HG02970 (cell line): ENCODE measurements around the gene C1orf159.
"Not testable (repeated sequence)": the region's sequence is repeated elsewhere in the genome, so short reads cannot be mapped to it uniquely, and the experiment has no call there.

Experiments
- ATAC-seq: cut with Tn5 transposase; IDR thresholded peaks from one replicate; pipeline ENCODE4 v1.9.1; 2021; ENCODE audit warnings: mild to moderate bottlenecking, moderate library complexity, moderate number of reproducible peaks; ENCODE audit not compliant: unreplicated experiment, low FRiP score

The C1orf159 gene

DNA sequence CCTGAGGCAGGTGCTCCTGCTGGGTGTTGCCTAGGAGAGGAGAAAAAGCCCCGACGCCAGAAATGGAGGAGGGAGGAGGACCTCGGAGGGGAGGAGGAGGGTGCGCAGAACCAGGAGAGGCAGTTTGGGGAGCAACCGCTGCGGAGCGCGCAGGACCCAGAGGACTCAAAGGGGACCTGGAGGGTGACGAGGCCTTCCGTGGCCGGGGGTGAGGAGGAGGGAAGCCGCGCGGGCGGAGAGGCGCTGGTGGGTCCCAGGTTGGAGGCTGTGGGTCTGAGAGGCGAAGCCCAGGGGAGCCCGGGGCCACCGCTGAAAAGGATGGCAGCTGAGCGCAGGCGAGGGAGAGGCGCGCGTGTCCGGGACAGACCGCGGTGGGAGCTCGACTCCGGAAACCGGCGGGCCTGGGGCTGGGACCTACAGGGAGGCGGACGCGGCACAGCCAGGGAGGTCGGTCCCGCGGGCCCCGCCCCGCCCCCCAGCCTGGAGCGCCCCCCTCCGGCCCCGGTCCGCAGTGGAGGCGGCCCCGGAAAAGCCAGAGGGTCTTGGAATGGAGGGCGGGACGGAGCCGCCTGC lies 56.9 kb downstream of the C1orf159 start:
- peak; percentile 37 for ATAC-seq

DNA sequence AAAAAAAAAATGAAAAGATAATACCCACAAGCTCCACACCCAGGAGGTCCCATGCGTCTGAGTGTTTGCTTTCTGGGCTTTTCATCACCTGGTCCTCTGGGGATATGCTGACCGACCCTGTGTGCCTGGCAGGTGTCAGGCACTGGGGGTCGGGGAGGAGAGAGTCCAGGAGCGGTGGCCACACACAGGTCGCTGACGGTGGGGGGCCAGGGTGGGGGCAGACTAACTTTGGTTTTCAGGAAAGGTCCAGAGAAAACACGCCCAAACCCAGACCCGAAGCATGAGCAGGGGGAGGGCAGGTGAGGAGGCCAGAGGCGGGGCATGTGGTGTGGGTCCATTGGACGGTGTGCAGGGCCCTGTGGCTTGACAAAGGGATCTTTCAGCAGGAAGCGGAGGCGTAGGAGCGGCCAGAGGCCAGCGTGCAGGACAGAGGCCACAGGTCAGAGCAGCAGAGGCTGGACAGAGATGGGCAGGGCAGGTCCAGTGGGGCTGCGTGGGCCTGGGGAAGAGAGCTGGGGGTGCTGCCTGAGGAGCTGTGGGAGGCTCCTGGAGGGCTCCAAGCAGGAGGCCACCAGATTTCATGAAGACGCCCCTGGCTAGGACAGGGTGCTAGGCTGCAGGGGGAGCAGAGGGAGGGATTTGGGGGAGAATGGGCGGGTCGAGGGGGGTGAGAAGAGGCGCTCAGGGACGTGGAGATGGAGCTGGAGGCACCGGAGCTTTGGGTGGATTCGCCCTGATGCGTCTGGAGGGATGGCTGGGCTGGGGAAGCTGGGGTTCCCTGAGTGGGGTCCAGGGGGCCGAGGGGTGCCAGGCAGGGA lies 57.6 kb downstream of the C1orf159 start:
- no peak for ATAC-seq

DNA sequence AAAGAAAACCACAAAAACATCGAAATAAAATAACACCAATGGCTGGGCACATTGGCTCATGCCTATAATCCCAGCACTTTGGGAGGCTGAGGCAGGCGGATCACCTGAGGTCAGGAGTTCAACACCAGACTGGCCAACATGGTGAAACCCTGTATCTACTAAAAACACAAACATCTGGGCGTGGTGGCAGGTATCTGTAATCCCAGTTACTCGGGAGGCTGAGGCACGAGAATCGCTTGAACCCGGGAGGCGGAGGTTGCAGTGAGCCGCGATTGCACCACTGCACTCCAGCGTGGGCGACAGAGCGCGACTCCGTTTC lies 58.2 kb downstream of the C1orf159 start:
- not testable (repeated sequence) for ATAC-seq

DNA sequence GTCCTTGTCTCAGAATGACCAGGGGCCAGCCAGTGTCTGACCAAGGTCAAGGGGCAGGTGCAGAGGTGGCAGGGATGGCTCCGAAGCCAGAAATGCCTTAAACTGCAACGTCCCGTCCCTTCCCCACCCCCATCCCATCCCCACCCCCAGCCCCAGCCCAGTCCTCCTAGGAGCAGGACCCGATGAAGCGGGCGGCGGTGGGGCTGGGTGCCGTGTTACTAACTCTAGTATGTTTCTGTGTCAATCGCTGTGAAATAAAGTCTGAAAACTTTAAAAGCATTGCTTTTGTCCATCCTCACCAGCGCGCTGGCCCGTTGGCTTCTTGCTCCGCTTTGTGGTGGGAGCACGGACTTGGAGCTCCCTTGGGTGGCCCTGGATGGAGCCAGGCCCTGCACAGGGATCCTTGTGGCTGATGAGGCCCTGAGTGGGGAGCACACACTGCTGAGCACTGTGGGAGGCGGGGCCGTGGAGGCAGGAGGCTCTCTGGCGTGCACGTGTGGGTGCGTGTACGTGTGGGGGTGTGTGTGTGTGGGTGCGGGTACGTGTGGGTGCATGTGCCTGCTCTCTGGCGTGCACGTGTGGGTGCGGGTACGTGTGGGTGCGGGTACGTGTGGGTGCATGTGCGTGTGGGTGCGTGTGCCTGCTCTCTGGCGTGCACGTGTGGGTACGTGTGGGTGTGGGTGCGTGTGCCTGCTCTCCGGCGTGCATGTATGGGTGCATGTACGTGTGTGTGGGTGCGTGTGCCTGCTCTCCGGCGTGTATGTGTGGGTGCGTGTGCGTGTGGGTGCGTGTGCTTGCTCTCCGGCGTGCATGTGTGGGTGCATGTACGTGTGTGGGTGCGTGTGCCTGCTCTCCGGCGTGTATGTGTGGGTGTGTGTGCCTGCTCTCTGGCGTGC lies 59.8 kb downstream of the C1orf159 start:
- ATAC-seq: no peak

DNA sequence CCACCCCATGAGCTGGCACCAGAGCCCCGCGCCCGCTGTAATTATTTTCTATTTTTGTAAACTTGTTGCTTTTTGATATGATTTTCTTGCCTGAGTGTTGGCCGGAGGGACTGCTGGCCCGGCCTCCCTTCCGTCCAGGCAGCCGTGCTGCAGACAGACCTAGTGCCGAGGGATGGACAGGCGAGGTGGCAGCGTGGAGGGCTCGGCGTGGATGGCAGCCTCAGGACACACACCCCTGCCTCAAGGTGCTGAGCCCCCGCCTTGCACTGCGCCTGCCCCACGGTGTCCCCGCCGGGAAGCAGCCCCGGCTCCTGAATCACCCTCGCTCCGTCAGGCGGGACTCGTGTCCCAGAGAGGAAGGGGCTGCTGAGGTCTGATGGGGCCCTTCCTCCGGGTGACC lies 60.9 kb downstream of the C1orf159 start:
- ATAC-seq: no peak

DNA sequence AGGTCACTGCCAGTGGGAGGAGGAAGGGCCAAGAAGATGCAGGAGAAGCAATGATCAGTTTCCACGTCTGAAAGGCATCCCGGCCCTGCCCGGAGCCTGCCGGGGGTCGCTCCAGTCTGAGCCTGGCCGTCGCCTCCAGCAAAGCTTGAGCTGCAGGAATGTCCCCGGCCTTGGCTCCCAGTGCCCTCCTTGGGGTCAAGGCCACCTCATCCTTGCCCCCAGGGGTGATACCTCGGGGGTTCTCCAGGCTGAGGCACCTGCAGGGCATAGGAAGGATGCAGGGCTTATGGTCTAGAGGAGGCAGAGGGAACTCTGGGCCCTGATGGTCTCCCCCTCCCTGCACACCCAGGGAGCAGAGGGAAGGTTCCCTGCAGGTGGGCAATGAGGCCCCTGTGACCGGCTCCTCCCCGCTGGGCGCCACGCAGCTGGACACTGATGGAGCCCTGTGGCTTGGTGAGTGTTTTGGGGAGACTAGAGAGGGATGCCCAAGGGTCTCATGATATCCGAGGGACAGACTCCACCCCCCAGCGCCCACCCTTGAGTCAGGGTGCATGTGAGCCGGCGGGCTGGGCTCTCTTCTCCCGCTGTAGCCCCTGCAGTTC lies 61.7 kb downstream of the C1orf159 start:
- ATAC-seq: no peak

DNA sequence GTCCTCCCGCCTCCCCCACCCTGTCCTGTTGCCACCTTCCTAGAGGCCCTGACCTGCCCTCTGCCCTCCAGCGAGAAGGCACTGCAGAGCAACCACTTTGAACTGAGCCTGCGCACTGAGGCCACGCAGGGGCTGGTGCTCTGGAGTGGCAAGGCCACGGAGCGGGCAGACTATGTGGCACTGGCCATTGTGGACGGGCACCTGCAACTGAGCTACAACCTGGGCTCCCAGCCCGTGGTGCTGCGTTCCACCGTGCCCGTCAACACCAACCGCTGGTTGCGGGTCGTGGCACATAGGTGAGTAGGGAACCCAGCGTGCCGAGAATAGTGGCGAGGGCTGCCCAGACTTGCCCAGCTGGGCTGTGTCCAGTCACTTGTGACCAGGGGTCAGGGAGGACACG lies 62.2 kb downstream of the C1orf159 start:
- ATAC-seq: no peak

DNA sequence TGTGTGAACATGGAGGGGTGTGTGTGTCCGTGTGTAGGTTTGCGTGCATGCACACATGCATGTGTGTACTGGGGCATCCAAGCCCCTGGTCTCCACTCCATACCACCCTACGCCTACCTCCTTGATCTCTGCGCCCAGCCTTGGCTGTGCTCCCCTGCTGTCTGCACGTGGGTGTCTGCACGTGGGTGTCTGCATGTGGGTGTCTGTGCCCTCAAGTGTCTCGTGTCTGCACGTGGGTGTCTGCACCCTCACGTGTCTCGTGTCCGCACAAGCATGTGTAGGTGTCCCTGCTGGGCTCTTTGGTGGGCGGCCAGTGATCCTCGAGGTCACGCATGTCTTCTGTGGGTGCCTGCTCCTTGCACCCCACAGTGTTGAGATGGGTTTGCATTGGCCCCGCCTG lies 62.9 kb downstream of the C1orf159 start:
- no peak for ATAC-seq

DNA sequence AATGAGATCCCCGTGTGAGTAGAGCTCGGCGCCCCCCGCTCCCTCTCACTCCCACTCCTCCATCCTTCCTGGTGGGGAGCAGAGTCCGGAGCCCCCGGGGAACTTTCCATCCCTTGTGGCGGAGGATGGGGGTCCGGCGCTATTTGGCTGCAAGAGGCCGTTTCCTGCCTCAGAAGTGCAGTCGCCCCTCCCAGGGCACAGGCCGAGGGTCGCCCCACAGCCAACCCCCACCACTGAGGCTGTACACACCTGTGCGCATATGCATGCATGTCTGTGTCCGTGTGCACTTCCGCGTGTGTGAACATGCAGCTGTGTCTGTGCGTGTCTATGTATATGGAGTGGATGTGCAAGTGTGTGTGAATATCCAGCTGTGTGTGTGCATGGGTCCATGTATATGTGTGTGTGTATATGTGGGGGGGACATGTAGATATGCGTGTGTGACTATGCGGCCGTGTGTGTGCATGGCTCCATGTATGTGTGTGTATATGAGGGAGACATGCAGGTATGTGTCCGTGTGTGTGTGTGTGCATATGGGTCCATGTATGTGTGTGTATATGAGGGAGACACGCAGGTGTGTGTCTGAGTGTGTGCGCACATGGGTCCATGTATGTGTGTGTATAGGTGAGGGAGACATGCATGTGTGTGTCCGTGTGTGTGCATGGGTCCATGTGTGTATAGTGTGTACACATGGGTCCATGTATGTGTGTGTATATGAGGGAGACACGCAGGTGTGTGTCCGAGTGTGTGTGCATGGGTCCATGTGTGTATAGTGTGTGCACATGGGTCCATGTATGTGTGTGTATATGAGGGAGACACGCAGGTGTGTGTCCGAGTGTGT lies 63.7 kb downstream of the C1orf159 start:
- no peak for ATAC-seq

DNA sequence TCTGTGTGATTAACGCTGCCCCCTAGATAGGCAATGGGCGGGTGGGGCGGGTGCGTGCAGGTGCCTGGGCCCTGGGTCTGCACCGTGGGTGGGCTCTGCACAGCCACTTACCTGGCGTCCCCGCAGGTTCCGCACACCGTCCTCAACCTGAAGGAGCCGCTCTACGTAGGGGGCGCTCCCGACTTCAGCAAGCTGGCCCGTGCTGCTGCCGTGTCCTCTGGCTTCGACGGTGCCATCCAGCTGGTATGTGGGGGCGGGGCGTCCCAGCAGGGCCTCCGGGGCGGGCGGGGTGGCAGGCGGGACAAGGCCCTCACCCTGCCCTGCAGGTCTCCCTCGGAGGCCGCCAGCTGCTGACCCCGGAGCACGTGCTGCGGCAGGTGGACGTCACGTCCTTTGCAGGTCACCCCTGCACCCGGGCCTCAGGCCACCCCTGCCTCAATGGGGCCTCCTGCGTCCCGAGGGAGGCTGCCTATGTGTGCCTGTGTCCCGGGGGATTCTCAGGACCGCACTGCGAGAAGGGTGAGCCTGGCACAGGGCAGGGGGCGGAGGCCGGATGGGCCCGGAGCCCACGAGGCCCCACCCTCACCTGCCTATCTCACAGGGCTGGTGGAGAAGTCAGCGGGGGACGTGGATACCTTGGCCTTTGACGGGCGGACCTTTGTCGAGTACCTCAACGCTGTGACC lies 64.6 kb downstream of the C1orf159 start:
- no peak for ATAC-seq

DNA sequence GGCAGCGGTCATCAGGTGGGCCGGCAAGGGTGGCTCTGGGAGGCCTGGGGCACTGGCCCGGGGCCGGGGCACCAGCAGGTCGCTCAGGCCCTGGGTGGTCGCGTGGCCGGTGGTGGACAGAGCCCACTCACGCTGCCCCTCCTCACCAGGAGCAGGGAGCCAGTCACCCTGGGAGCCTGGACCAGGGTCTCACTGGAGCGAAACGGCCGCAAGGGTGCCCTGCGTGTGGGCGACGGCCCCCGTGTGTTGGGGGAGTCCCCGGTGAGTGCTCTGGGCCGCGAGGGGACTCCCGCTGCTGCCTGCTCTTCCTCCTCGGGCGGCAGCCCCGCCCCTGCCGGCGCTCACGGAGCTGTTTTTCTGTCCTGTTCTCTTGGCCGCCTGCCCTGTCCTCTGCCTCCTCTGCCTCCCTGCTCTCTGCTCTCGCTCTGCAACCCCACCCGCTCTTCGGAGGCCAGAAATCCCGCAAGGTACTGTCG lies 65.3 kb downstream of the C1orf159 start:
- ATAC-seq: no peak

DNA sequence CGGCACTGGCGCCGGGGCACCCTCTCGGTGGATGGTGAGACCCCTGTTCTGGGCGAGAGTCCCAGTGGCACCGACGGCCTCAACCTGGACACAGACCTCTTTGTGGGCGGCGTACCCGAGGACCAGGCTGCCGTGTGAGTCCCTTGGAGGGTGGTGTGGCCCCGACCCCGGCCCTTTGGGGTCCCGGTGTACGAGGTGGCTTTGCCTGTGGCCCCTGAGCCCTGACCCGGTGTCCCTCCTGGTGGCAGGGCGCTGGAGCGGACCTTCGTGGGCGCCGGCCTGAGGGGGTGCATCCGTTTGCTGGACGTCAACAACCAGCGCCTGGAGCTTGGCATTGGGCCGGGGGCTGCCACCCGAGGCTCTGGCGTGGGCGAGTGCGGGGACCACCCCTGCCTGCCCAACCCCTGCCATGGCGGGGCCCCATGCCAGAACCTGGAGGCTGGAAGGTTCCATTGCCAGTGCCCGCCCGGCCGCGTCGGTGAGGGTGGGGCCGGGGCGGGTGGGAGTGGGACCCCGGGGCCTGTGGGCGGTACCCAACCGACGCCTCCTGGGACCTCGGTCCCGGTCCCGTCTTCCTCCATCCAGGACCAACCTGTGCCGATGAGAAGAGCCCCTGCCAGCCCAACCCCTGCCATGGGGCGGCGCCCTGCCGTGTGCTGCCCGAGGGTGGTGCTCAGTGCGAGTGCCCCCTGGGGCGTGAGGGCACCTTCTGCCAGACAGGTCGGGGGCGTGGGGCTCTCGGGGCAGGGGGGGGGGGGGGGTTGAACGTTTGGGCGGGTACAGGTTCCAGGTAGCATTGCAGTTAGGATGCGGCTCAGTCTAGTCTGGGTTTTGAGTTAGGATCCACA lies 66.3 kb downstream of the C1orf159 start:
- ATAC-seq: no peak

DNA sequence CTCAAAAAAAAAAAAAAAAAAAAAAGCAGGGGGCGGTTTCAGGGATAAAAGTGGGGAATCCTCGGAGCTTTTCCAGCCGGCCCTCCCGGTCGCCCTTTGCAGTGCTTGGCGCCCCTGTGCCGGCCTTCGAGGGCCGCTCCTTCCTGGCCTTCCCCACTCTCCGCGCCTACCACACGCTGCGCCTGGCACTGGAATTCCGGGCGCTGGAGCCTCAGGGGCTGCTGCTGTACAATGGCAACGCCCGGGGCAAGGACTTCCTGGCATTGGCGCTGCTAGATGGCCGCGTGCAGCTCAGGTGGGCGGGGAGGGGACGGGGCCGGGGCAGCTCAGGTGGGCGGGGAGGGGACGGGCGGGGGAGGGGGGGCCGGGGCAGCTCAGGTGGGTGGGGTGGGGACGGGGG lies 67.1 kb downstream of the C1orf159 start:
- no peak for ATAC-seq

DNA sequence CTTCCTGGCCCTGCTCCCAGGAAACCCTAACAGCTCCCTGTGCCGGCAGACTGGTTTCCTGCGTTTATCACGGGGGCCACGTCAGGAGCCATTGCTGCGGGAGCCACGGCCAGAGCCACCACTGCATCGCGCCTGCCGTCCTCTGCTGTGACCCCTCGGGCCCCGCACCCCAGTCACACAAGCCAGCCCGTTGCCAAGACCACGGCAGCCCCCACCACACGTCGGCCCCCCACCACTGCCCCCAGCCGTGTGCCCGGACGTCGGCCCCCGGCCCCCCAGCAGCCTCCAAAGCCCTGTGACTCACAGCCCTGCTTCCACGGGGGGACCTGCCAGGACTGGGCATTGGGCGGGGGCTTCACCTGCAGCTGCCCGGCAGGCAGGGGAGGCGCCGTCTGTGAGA lies 67.9 kb downstream of the C1orf159 start:
- no peak for ATAC-seq

DNA sequence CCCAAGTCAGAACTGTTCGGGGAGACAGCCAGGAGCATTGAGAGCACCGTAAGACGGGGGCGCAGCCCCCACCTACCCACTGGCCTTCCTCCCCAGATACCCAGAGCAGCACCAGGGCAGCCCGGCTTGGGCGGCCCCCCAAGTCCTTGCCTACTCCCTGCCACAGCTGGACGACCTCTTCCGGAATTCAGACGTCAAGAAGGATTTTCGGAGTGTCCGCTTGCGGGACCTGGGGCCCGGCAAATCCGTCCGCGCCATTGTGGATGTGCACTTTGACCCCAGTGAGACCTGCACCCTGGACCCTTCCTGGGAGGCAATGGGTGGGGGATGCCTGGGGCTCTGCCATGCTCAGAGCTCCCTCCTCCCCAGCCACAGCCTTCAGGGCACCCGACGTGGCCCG lies 68.5 kb downstream of the C1orf159 start:
- ATAC-seq: no peak

DNA sequence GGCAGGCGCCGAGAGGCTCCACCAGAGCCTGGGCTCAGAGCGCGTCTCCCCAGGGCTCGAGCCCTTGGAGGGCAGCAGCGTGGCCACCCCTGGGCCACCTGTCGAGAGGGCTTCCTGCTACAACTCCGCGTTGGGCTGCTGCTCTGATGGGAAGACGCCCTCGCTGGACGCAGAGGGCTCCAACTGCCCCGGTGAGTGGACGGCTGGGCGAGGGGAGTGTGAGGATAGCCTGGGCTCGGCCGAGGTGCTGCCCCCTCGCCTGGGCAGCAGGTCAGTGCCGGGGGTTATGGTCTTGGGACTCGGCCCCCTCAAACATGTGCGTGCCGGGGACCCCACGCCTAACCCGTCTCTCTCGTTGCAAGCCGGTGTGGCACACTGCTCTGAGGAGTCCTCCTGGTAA lies 69.1 kb downstream of the C1orf159 start:
- no peak for ATAC-seq

DNA sequence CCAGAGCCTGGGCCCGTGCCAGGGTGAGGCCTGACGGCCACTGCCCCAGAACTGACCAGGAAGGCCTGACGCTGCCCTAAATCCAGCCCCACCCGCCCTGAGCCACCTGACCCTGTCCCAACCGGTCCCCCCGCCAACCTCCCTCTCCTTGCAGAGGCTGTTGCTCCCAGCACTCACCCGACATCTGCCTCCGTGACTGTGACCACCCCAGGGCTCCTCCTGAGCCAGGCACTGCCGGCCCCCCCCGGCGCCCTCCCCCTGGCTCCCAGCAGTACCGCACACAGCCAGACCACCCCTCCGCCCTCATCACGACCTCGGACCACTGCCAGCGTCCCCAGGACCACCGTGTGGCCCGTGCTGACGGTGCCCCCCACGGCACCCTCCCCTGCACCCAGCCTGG lies 69.6 kb downstream of the C1orf159 start:
- ATAC-seq: no peak

DNA sequence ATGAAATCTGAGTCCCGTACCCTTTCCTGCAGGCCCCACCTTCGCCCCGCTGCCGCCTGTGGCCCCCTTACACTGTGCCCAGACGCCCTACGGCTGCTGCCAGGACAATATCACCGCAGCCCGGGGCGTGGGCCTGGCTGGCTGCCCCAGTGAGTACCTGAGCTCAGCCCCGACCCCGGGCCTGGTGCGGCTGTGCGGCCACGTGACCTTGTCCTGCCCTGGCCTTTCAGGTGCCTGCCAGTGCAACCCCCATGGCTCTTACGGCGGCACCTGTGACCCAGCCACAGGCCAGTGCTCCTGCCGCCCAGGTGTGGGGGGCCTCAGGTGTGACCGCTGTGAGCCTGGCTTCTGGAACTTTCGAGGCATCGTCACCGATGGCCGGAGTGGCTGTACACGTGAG lies 70.8 kb downstream of the C1orf159 start:
- ATAC-seq: no peak
